Measurements from ENCODE around the gene LRRC4C.

The LRRC4C gene

GRCh38 chr11:41286751-41287150, 172.7 kb downstream of the LRRC4C start:
- TF ChIP-seq CTCF (conservative IDR thresholded peaks at IDR 0.05), result no peak
- no peak overlapping the region for H3K27ac ChIP-seq

- H3K27ac ChIP-seq, result peak overlapping the region; percentile 46
- no peak for TF ChIP-seq CTCF (conservative IDR thresholded peaks at IDR 0.05)
These were observed 175.1 kb downstream of the LRRC4C start for GRCh38 chr11:41284354-41284753.

- TF ChIP-seq CTCF (conservative IDR thresholded peaks at IDR 0.05), result no peak
- peak overlapping the region; percentile 46 for H3K27ac ChIP-seq
These were observed 176.1 kb downstream of the LRRC4C start for GRCh38 chr11:41283191-41283930.

GRCh38 chr11:41282395-41282794, 177.1 kb downstream of the LRRC4C start:
- H3K27ac ChIP-seq, result no peak overlapping the region; the same call in 1 of the 2 replicates
- no peak for TF ChIP-seq CTCF (conservative IDR thresholded peaks at IDR 0.05)

GRCh38 chr11:41281131-41281742, 178.2 kb downstream of the LRRC4C start:
- H3K27ac ChIP-seq, result no peak overlapping the region
- TF ChIP-seq CTCF (conservative IDR thresholded peaks at IDR 0.05), result no peak

- no peak overlapping the region for H3K27ac ChIP-seq
- no peak for TF ChIP-seq CTCF (conservative IDR thresholded peaks at IDR 0.05)
These were observed 184.6 kb downstream of the LRRC4C start for GRCh38 chr11:41274831-41275230.

- no peak overlapping the region for H3K27ac ChIP-seq
- TF ChIP-seq CTCF (conservative IDR thresholded peaks at IDR 0.05), result no peak
These were observed 185.5 kb downstream of the LRRC4C start for GRCh38 chr11:41273908-41274307.
